ENCODE results near the gene UBR2.

DNA sequence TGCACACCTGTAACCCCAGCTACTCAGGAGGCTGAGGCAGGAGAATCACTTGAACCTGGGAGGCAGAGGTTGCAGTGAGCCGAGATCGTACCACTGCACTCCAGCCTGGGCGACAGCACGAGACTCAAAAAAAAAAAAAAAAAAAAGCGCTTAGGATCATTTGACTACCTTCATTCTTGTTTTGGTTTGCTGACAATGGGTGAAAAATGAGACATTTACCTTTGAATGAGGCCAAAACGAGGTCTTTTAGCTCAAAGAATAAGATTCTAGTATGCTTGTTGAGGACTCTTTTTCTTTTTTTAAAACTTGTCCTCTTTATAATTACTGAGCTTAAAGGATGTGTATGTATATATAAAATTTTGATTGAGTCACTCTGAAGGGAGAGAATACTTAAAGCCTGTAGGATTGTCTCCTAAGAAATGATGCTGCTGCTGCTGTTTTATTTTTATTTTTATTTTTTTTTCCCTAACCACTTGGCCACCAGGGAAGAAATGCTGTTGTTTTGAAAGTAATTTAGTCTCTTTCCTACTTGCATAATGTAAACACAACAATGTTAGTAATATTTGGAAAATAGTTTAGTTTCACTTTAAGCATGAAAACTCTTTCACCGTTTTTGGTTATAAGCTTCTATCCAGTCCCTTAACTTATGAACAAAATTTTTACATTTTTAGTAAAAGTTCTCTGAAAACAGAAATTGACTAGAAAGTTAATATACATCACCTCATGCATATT lies 7.9 kb downstream of the UBR2 start:
- TF ChIP-seq CTCF (IDR thresholded peaks at IDR 0.05; ENCODE audit: extremely low read depth in 1 of 2, insufficient read depth in 1 of 2, low read depth in 1 of 2, low read length in 2 of 2) = no peak
- no peak for TF ChIP-seq POLR2A (IDR thresholded peaks at IDR 0.05; ENCODE audit: low read depth, low read length)
- TF ChIP-seq POLR2AphosphoS5 (IDR thresholded peaks at IDR 0.05; ENCODE audit: insufficient read depth, low read depth, low read length) = no peak
- TF ChIP-seq FOS (IDR thresholded peaks at IDR 0.05; ENCODE audit: borderline replicate concordance, insufficient read depth, low read length) = no peak
- TF ChIP-seq, protein P1, sequence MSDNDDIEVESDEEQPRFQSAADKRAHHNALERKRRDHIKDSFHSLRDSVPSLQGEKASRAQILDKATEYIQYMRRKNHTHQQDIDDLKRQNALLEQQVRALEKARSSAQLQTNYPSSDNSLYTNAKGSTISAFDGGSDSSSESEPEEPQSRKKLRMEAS (IDR thresholded peaks at IDR 0.05; ENCODE audit: insufficient read depth, insufficient read length) = no peak

Measured in endothelial cell of umbilical vein (primary cell).